Mammary epithelial cell (primary cell): ENCODE results near the gene SMIM12.

ENCODE experiments used
- CTCF ChIP-seq, 2 donors: IDR thresholded peaks in 1 of 2; conservative IDR thresholded peaks in 1 of 2; 2 replicates each; pipeline ENCODE4 v1.5.1; 2011 to 2012; ENCODE audit warnings: inconsistent platforms in 2 of 2, low read length in 2 of 2, mild to moderate bottlenecking in 2 of 2, control low read depth in 1 of 2, low read depth in 1 of 2; ENCODE audit not compliant: insufficient read depth in 1 of 2; ENCODE audit errors: extremely low read depth in 1 of 2
- EZH2 ChIP-seq: IDR thresholded peaks from 2 replicates; pipeline ENCODE4 v1.6.1; 2012; ENCODE audit warnings: low read length, inconsistent platforms, borderline replicate concordance

DNA sequence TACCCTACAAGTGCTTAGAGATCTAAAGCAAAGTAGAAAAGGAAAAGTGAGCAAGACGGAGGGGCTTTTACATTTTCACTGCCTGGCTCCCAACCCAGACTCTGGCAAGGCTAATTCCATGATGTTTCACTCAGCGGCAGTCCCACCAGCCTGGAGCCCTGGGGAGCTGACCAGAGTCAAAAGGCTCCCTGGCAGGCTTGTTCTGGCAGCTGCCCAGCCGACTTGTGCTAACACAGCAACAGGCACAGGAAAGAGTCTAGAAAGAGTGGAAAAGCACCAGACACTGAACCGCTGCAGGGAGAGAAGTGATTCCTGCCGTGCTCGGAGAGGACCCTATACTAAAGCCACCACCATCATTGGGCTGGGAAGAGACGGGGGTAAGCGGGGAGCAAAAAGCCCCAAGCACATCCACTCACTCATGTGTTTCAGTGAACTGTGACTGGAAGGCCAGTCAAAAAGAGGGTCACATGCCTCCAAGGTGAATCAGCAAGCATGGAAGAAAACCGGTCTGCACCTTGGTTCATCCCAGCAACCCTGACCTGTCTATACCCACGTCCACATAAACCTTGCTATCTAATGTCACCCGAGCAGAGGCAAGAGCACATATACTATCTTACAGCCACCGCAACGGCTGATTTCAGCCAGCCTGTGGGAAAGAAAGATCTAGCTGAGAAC lies 8.0 kb downstream of the SMIM12 start:
- TF ChIP-seq CTCF (conservative IDR thresholded peaks at IDR 0.05 in 1 of 2, IDR thresholded peaks at IDR 0.05 in 1 of 2; ENCODE audit: extremely low read depth in 1 of 2, insufficient read depth in 1 of 2, low read depth in 1 of 2, low read length in 2 of 2), result no peak
- TF ChIP-seq EZH2, result no peak
